Measurements from ENCODE around the gene ANKRD24. TPM values are rescaled to one million over a fixed set of nuclear protein-coding genes. Genes with fewer than 3 reads are reported as not detected.
"Not testable (repeated sequence)": the region's sequence is repeated elsewhere in the genome, so short reads cannot be mapped to it uniquely, and the experiment has no call there.

ANKRD24 gene
- total RNA-seq, 1 donor, result 0.99 TPM

GRCh38 chr19:4225885-4226284 lies 43.4 kb downstream of the ANKRD24 start:
- TF ChIP-seq CTCF (IDR thresholded peaks at IDR 0.05; ENCODE audit: insufficient read depth, low read length), result no peak
- H3K4me3 ChIP-seq (ENCODE audit: low read depth, low read length), result no peak overlapping the region
- no peak for DNase-seq (ENCODE audit: low read depth)

- H3K4me3 ChIP-seq (ENCODE audit: low read depth, low read length), result no peak overlapping the region
- TF ChIP-seq CTCF (IDR thresholded peaks at IDR 0.05; ENCODE audit: insufficient read depth, low read length), result no peak
- no peak for DNase-seq (ENCODE audit: low read depth)
These were observed 45.3 kb downstream of the ANKRD24 start for GRCh38 chr19:4227771-4228170.

- no peak overlapping the region for H3K4me3 ChIP-seq (ENCODE audit: low read depth, low read length)
- DNase-seq (ENCODE audit: low read depth), result no peak
- TF ChIP-seq CTCF (IDR thresholded peaks at IDR 0.05; ENCODE audit: insufficient read depth, low read length), result no peak
These were observed 46.3 kb downstream of the ANKRD24 start for GRCh38 chr19:4228765-4229178.

- H3K4me3 ChIP-seq (ENCODE audit: low read depth, low read length), result no peak within 1 kb of the TSS
- TF ChIP-seq CTCF (IDR thresholded peaks at IDR 0.05; ENCODE audit: insufficient read depth, low read length), result no peak
- DNase-seq (ENCODE audit: low read depth), result peak; percentile 32
These were observed 46.9 kb downstream of the ANKRD24 start, which contains the start of gene EBI3 for GRCh38 chr19:4229179-4229931. TSS of gene EBI3 (plus strand) at chr19:4229523. CDS start at chr19:4229551, 28 bp downstream.

GRCh38 chr19:4230237-4230636 lies 47.7 kb downstream of the ANKRD24 start:
- DNase-seq (ENCODE audit: low read depth); H3K4me3 ChIP-seq (ENCODE audit: low read depth, low read length): not testable (repeated sequence)

GRCh38 chr19:4231521-4231920 lies 49.0 kb downstream of the ANKRD24 start:
- H3K4me3 ChIP-seq (ENCODE audit: low read depth, low read length); DNase-seq (ENCODE audit: low read depth): not testable (repeated sequence)

GRCh38 chr19:4232139-4232538 lies 49.6 kb downstream of the ANKRD24 start:
- DNase-seq (ENCODE audit: low read depth); H3K4me3 ChIP-seq (ENCODE audit: low read depth, low read length): not testable (repeated sequence)

GRCh38 chr19:4232614-4233281 lies 50.3 kb downstream of the ANKRD24 start:
- no peak for TF ChIP-seq CTCF (IDR thresholded peaks at IDR 0.05; ENCODE audit: insufficient read depth, low read length)
- no peak overlapping the region for H3K4me3 ChIP-seq (ENCODE audit: low read depth, low read length)
- DNase-seq (ENCODE audit: low read depth), result no peak
